Left lung (tissue), 10 donors: ENCODE measurements around the gene APOD. TPM values are rescaled to one million over a fixed set of nuclear protein-coding genes. Genes with fewer than 3 reads are reported as not detected.
"Not testable (repeated sequence)": the region's sequence is repeated elsewhere in the genome, so short reads cannot be mapped to it uniquely, and the experiment has no call there.

Experiments used
- ATAC-seq: fragments of 200-7000 bp; cut with Tn5 transposase; one replicate; pipeline ENCODE4 v1.9.1; 2020; ENCODE audit warnings: moderate library complexity
- DNase-seq, 4 donors: peaks; one replicate each; pipeline ENCODE4 v3.0.0-alpha.2; 2013 to 2020
- H3K27ac ChIP-seq, 2 donors: fragments of 200-600 bp; sonication (generic) in 1 of 2; one replicate each; pipeline versions ENCODE4 v1.5.0 to v1.8.0; 2020 to 2021
- H3K27me3 ChIP-seq, 2 donors: fragments of 200-600 bp; sonication (generic) in 1 of 2; one replicate each; pipeline versions ENCODE4 v1.5.0 to v1.8.0; 2020 to 2021
- H3K36me3 ChIP-seq, 2 donors: fragments of 200-600 bp; sonication (generic) in 1 of 2; one replicate each; pipeline versions ENCODE4 v1.5.0 to v1.8.0; 2020 to 2021
- H3K4me1 ChIP-seq, 2 donors: fragments of 200-600 bp; one replicate each; pipeline ENCODE4 v1.8.0; 2021
- H3K4me3 ChIP-seq, 2 donors: fragments of 200-600 bp; sonication (generic) in 1 of 2; one replicate each; pipeline versions ENCODE4 v1.5.0 to v1.8.0; 2020 to 2021; ENCODE audit warnings: mild to moderate bottlenecking in 1 of 2
- H3K9me3 ChIP-seq, 2 donors: fragments of 200-600 bp; sonication (generic) in 1 of 2; one replicate each; pipeline versions ENCODE4 v1.5.0 to v1.8.0; 2020 to 2021
- intact Hi-C, 2 donors: fragments of 100-400 bp; cut with DNase I; formaldehyde crosslinking; loops; one replicate each; pipeline versions ENCODE4 v1.11.2 to v1.14.2; 2022
- polyA plus RNA-seq, 6 donors: library from polyadenylated mRNA; unstranded; fragments of 120-200 nt; gene quantifications; one replicate each; pipeline ENCODE4 v1.2.1, GENCODE V29; 2013; ENCODE audit not compliant: insufficient read length in 6 of 6
- total RNA-seq, 2 donors: library from RNA; stranded (reverse); fragmentation: NEBNext Ultra II Directional; extraction: Animal tissue kit (Norgen Biotek cat#: 25700); gene quantifications; one replicate each; pipeline ENCODE4 v1.2.1, GENCODE V29; 2021
- TF ChIP-seq, protein P1 (sequence below), 2 donors: fragments of 200-600 bp; sonication (generic) in 1 of 2; IDR thresholded peaks; one replicate each; pipeline versions ENCODE4 v1.5.0 to v1.8.0; 2021; ENCODE audit warnings: antibody characterized with exemption in 2 of 2
- donor health status: DM: no; HTN: yes; CAD: no.
- donor health status: DM: no; HTN: no; CAD: no.

The APOD gene
- total and polyA plus RNA-seq, 8 donors = 3.5 to 25.5 (median 5.0) TPM

DNA sequence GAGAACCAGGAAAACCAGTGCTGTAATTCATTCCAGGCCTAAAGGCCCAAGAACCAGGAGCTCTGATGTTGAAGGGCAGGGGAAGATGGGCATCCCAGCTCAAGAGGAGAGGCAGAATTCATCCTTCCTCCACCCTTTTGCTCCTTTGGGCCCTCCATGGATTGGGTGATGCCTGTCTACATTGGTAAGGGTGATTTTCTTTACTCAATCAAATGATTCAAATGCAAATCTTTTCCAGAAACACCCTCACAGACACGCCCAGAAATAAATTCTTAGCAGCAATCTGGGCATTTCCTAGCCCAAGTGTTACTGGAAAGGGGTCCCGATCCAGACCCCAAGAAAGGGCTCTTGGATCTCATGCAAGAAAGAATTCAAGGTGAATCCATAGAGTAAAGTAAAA, 17.6 kb upstream of the APOD start:
- no peaks in the 10 kb centered on the region for H3K27me3 ChIP-seq

DNA sequence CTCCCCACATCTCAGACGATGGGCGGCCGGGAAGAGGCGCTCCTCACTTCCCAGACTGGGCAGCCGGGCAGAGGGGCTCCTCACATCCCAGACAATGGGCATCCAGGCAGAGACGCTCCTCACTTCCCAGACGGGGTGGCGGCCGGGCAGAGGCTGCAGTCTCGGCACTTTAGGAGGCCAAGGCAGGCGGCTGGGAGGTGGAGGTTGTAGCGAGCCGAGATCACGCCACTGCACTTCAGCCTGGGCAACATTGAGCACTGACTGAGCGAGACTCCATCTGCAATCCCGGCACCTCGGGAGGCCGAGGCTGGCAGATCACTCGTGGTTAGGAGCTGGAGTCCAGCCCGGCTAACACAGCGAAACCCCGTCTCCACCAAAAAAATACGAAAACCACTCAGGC, 16.2 kb upstream of the APOD start:
- H3K27me3 ChIP-seq, ATAC-seq, DNase-seq, H3K9me3 ChIP-seq, intact Hi-C loops, H3K4me1 ChIP-seq, H3K4me3 ChIP-seq, H3K36me3 ChIP-seq, H3K27ac ChIP-seq: not testable (repeated sequence)

More for the DNA sequence above, 17.6 kb upstream of the APOD start:
- Histone ChIP-seq H3K9me3 (peaks cover 0 to 8% of the 10 kb centered on the region in 2 donors), H3K27ac (no peak overlapping the region), H3K4me1 (no peaks in the 10 kb centered on the region), H3K4me3 (no peak overlapping the region), H3K36me3 (no peaks in the 10 kb centered on the region)
- intact Hi-C loops = no loop called here
- DNase-seq = no peak
- TF ChIP-seq, protein P1, sequence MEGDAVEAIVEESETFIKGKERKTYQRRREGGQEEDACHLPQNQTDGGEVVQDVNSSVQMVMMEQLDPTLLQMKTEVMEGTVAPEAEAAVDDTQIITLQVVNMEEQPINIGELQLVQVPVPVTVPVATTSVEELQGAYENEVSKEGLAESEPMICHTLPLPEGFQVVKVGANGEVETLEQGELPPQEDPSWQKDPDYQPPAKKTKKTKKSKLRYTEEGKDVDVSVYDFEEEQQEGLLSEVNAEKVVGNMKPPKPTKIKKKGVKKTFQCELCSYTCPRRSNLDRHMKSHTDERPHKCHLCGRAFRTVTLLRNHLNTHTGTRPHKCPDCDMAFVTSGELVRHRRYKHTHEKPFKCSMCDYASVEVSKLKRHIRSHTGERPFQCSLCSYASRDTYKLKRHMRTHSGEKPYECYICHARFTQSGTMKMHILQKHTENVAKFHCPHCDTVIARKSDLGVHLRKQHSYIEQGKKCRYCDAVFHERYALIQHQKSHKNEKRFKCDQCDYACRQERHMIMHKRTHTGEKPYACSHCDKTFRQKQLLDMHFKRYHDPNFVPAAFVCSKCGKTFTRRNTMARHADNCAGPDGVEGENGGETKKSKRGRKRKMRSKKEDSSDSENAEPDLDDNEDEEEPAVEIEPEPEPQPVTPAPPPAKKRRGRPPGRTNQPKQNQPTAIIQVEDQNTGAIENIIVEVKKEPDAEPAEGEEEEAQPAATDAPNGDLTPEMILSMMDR (IDR thresholded peaks at IDR 0.05) = no peak
- ATAC-seq = no peak

DNA sequence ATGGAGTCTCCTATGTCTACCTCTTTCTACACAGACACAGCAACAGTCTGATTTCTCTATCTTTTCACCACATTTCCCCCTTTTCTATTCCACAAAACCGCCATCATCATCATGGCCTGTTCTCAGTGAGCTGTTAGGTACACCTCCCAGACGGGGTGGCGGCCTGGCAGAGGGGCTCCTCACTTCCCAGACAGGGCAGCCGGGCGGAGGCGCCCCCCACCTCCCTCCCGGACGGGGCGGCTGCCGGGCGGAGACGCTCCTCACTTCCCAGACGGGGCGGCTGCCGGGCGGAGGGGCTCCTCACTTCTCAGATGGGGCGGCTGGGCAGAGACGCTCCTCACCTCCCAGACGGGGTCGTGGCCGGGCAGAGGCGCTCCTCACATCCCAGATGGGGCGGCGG, 15.8 kb upstream of the APOD start:
- DNase-seq, H3K9me3 ChIP-seq, intact Hi-C loops, ATAC-seq, H3K36me3 ChIP-seq, H3K4me1 ChIP-seq, H3K27ac ChIP-seq, H3K4me3 ChIP-seq, H3K27me3 ChIP-seq: not testable (repeated sequence)

DNA sequence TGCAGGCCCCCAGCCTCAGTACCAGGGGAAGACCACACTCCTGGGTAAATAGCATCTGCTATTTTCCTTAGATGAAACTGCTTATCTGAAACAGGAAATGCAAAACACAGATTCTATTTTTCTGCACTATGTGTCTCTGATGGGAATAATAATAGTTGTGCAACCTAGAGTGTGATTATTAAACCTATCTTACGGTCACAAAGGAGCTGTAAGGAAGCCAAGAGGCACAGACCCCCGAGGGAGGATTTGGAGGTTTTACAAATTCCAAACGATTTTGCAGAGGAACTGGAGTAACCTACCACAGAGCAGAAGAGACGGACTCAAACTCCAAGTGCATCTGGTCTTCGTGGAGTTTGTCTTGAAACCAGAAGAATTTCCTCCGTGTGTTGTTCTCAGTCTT, 14.1 kb upstream of the APOD start:
- H3K4me1 ChIP-seq = no peaks in the 10 kb centered on the region
- H3K9me3 ChIP-seq = no peaks in the 10 kb centered on the region
- no peak overlapping the region for H3K27ac ChIP-seq
- no peak overlapping the region for H3K4me3 ChIP-seq
- intact Hi-C loops = no loop called here
- no peaks in the 10 kb centered on the region for H3K27me3 ChIP-seq
- no peaks in the 10 kb centered on the region for H3K36me3 ChIP-seq
- TF ChIP-seq, protein P1 (IDR thresholded peaks at IDR 0.05) = no peak
- DNase-seq = no peak
- ATAC-seq = no peak

DNA sequence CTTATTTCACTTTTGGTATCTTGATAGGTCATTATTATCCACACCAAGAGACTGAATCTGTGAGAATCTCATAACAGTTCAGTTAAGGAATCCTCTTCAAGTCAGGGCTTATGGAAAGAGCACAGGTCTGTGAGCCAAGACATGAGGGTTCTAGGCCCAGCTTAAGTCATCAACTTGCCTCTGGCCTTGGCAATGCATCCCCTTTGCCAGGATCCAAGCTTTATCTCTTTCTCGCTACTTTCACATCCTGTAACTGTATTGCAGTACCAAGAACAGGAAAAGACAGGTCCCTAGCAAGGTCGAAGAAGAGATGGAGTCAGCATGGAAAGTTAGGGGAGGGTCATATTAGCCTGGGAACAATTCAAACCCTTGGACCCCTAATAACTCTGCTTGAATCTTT, 13.5 kb upstream of the APOD start:
- Histone ChIP-seq H3K4me1 (no peaks in the 10 kb centered on the region), H3K36me3 (no peaks in the 10 kb centered on the region), H3K9me3 (no peaks in the 10 kb centered on the region), H3K4me3 (no peak overlapping the region), H3K27ac (no peak overlapping the region), H3K27me3 (no peaks in the 10 kb centered on the region)
- no peak for ATAC-seq
- TF ChIP-seq, protein P1 (IDR thresholded peaks at IDR 0.05) = no peak
- intact Hi-C loops = no loop called here
- no peak for DNase-seq

DNA sequence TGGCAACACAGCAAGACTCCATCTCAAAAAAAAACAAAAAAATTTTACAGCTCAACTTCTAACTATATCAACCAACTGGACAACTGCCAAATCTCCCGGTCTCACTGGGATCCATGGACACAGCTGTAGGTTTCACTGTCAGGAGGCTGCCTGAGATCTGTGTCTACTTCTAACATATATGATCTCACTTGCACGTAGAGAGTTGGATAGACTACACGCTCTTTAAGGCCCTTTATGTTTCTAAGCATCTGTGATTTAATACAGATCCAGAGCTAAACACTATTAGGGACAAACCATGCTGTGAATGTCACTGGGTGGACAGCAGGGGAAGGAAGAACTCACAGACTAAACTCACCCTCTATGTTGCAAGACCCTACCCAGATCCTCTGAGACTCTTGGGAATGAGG, 13.0 kb upstream of the APOD start:
- Histone ChIP-seq H3K27me3 (no peaks in the 10 kb centered on the region), H3K4me1 (no peaks in the 10 kb centered on the region), H3K4me3 (no peak overlapping the region), H3K9me3 (no peaks in the 10 kb centered on the region), H3K27ac (no peak overlapping the region), H3K36me3 (no peaks in the 10 kb centered on the region)
- intact Hi-C loops = no loop called here
- ATAC-seq (no peak), DNase-seq (peak in 1 of 4 donors; percentile 57)
- TF ChIP-seq, protein P1 (IDR thresholded peaks at IDR 0.05) = no peak
